WTC11 (cell line): Measurements from ENCODE around the gene CCDC8. TPM values are rescaled to one million over a fixed set of nuclear protein-coding genes. Genes with fewer than 3 reads are reported as not detected.

Experiments
- ATAC-seq: fragments of 200-7000 bp; cut with Tn5 transposase; 2 replicates; pipeline ENCODE4 v1.10.0; 2021; ENCODE audit warnings: mild to moderate bottlenecking, moderate library complexity
- CTCF ChIA-PET: fragments of 300-600 bp; sonication (Branson Sonifier 250); formaldehyde crosslinking; loops from one replicate; lab custom pipeline; 2021; ENCODE audit warnings: antibody characterized with exemption; lab: Charles Lee
- POLR2A ChIA-PET: fragments of 350-600 bp; sonication (Branson Sonifier 250); formaldehyde crosslinking; loops from one replicate; lab custom pipeline; 2021; ENCODE audit warnings: antibody characterized with exemption; lab: Charles Lee
- DNase-seq: peaks from one replicate; pipeline ENCODE4 v3.0.0; 2021; ENCODE audit warnings: low spot score
- H3K27ac Mint-ChIP-seq: 2 replicates; pipeline ENCODE4 v1.8.0; 2021; ENCODE audit warnings: mixed read lengths
- H3K27me3 Mint-ChIP-seq: 2 replicates; pipeline ENCODE4 v1.8.0; 2021; ENCODE audit warnings: low read depth, mild to moderate bottlenecking, moderate library complexity, mixed read lengths
- H3K36me3 Mint-ChIP-seq: 2 replicates; pipeline ENCODE4 v1.8.0; 2021; ENCODE audit warnings: mixed read lengths
- H3K4me1 Mint-ChIP-seq: 2 replicates; pipeline ENCODE4 v1.8.0; 2022; ENCODE audit warnings: mixed read lengths
- H3K4me3 Mint-ChIP-seq: 2 replicates; pipeline ENCODE4 v1.8.0; 2021; ENCODE audit warnings: mild to moderate bottlenecking, moderate library complexity, mixed read lengths
- H3K9me3 Mint-ChIP-seq: 2 replicates; pipeline ENCODE4 v1.8.0; 2021; ENCODE audit warnings: mixed read lengths
- ATF3 ChIP-seq: sonication (generic); formaldehyde crosslinking; conservative IDR thresholded peaks from 2 replicates; pipeline ENCODE4 v1.8.1; 2022; ENCODE audit warnings: mild to moderate bottlenecking, missing genetic modification reagents
- ATF6 ChIP-seq: sonication (generic); formaldehyde crosslinking; IDR thresholded peaks from 2 replicates; pipeline ENCODE4 v1.8.1; 2023; ENCODE audit warnings: mild to moderate bottlenecking, missing genetic modification reagents
- CDX4 ChIP-seq: fragments of 250-450 bp; sonication (Bioruptor Pico); IDR thresholded peaks from 2 replicates; pipeline ENCODE4 v1.9.0; 2021; ENCODE audit warnings: moderate library complexity, mild to moderate bottlenecking, inconsistent platforms, borderline replicate concordance
- FOXK1 ChIP-seq: sonication (generic); formaldehyde crosslinking; IDR thresholded peaks from 2 replicates; pipeline ENCODE4 v1.8.0; 2022; ENCODE audit warnings: mild to moderate bottlenecking, moderate library complexity, missing genetic modification reagents
- FOXP1 ChIP-seq: sonication (generic); formaldehyde crosslinking; IDR thresholded peaks from 2 replicates; pipeline ENCODE4 v1.8.0; 2022; ENCODE audit warnings: missing genetic modification reagents, mild to moderate bottlenecking, moderate library complexity, borderline replicate concordance
- MLX ChIP-seq: sonication (generic); formaldehyde crosslinking; IDR thresholded peaks from 2 replicates; pipeline ENCODE4 v1.8.1; 2023; ENCODE audit warnings: mild to moderate bottlenecking, missing genetic modification reagents, moderate library complexity
- NFYB ChIP-seq: sonication (generic); formaldehyde crosslinking; conservative IDR thresholded peaks from 2 replicates; pipeline ENCODE4 v1.8.0; 2022; ENCODE audit warnings: low read depth, missing genetic modification reagents
- NR2C2 ChIP-seq: sonication (generic); formaldehyde crosslinking; IDR thresholded peaks from 2 replicates; pipeline ENCODE4 v1.8.0; 2022; ENCODE audit warnings: mild to moderate bottlenecking, missing genetic modification reagents
- PRRX2 ChIP-seq: fragments of 250-450 bp; sonication (Bioruptor Pico); IDR thresholded peaks from 2 replicates; pipeline ENCODE4 v1.8.0; 2021; ENCODE audit warnings: mild to moderate bottlenecking
- STAT6 ChIP-seq: sonication (generic); formaldehyde crosslinking; conservative IDR thresholded peaks from 2 replicates; pipeline ENCODE4 v1.8.1; 2023; ENCODE audit warnings: mild to moderate bottlenecking, low read depth, missing genetic modification reagents, moderate library complexity
- TP53 ChIP-seq: sonication (generic); formaldehyde crosslinking; IDR thresholded peaks from 2 replicates; pipeline ENCODE4 v1.8.1; 2023; ENCODE audit warnings: mild to moderate bottlenecking, missing genetic modification reagents
- ZBTB21 ChIP-seq: sonication (generic); formaldehyde crosslinking; IDR thresholded peaks from 2 replicates; pipeline ENCODE4 v1.8.1; 2023; ENCODE audit warnings: mild to moderate bottlenecking, missing genetic modification reagents, borderline replicate concordance
- ZNF263 ChIP-seq: sonication (generic); formaldehyde crosslinking; IDR thresholded peaks from 2 replicates; pipeline ENCODE4 v1.8.1; 2022; ENCODE audit warnings: low read depth, mild to moderate bottlenecking, moderate library complexity, missing genetic modification reagents
- ZNF317 ChIP-seq: sonication (generic); formaldehyde crosslinking; IDR thresholded peaks from 2 replicates; pipeline ENCODE4 v1.8.1; 2023; ENCODE audit warnings: low read depth, mild to moderate bottlenecking, moderate library complexity, missing genetic modification reagents, borderline replicate concordance
- ZNF532 ChIP-seq: fragments of 250-450 bp; sonication (Bioruptor Pico); IDR thresholded peaks from 2 replicates; pipeline ENCODE4 v1.9.0; 2021; ENCODE audit warnings: mild to moderate bottlenecking, borderline replicate concordance
- ZSCAN18 ChIP-seq: fragments of 250-450 bp; sonication (Bioruptor Pico); IDR thresholded peaks from 2 replicates; pipeline ENCODE4 v2.1.2; 2022; ENCODE audit warnings: mild to moderate bottlenecking, moderate library complexity
- total RNA-seq: library from RNA; stranded (reverse); gene quantifications from 3 replicates; pipeline ENCODE4 v1.2.3, GENCODE V29; 2021

Gene CCDC8
- total RNA-seq, 1 experiment from 2014 or later, result 25.7 TPM

GRCh38 chr19:46391296-46392251, 21.8 kb downstream of the CCDC8 start:
- H3K9me3 Mint-ChIP-seq, result no peaks in the 10 kb centered on the region
- peaks cover 3% of the 10 kb centered on the region for H3K4me1 Mint-ChIP-seq
- H3K36me3 Mint-ChIP-seq, result peaks cover 46% of the 10 kb centered on the region
- no peak for ATAC-seq
- no peak for DNase-seq
- CTCF ChIA-PET, result interaction anchor here (0.5 to 2.4 kb wide), 9 partner anchors 10 to 145 kb away, joined by 3 to 12 read pairs (median 4); no protein-coding TSS in a partner anchor
- no peaks in the 10 kb centered on the region for H3K27me3 Mint-ChIP-seq
- H3K27ac Mint-ChIP-seq, result no peak overlapping the region
- no peak overlapping the region for H3K4me3 Mint-ChIP-seq
- TF ChIP-seq ATF6, result no peak
- no peak for TF ChIP-seq FOXK1
- TF ChIP-seq ATF3 (CRISPR knock-in tag), result no peak
- TF ChIP-seq CDX4, result no peak
- no peak for TF ChIP-seq ZSCAN18
- TF ChIP-seq MLX (CRISPR knock-in tag), result no peak
- TF ChIP-seq PRRX2, result no peak
- POLR2A ChIA-PET, result no interaction called here

- Mint-ChIP-seq H3K27me3 (no peaks in the 10 kb centered on the region), H3K36me3 (peaks cover 49% of the 10 kb centered on the region), H3K27ac (no peak overlapping the region), H3K4me1 (peaks cover 3% of the 10 kb centered on the region), H3K9me3 (no peaks in the 10 kb centered on the region), H3K4me3 (no peak overlapping the region)
- no peak for ATAC-seq
- CTCF ChIA-PET, result interaction anchor here (1.0 to 2.4 kb wide), 3 partner anchors 9 to 109 kb away, joined by 3 to 12 read pairs (median 4); no protein-coding TSS in a partner anchor
- no peak for DNase-seq
- POLR2A ChIA-PET, result no interaction called here
- TF ChIP-seq TP53 (CRISPR knock-in tag) (no peak), ZNF317 (CRISPR knock-in tag) (no peak), ZNF263 (CRISPR knock-in tag) (no peak), ZBTB21 (CRISPR knock-in tag) (no peak), ZNF532 (CRISPR knock-in tag) (no peak), STAT6 (CRISPR knock-in tag) (no peak), MLX (CRISPR knock-in tag) (no peak), NR2C2 (CRISPR knock-in tag) (no peak), NFYB (CRISPR knock-in tag) (no peak), FOXP1 (CRISPR knock-in tag) (no peak)
Measured at GRCh38 chr19:46390866-46391265, 22.5 kb downstream of the CCDC8 start.
